Hepatocyte (in vitro differentiated cells): ENCODE results near the gene COL28A1. TPM values are rescaled to one million over a fixed set of nuclear protein-coding genes. Genes with fewer than 3 reads are reported as not detected.
A peak's percentile ranks its signal among the peaks of the same experiment; 100 is the strongest.

Experiments
- DNase-seq: peaks from one replicate; pipeline ENCODE4 v3.0.0-alpha.2; 2016; ENCODE audit warnings: low spot score
- H2AFZ ChIP-seq: fragments of 200-600 bp; sonication (generic); 2 replicates; pipeline ENCODE4 v1.6.0; 2016; ENCODE audit warnings: antibody characterized with exemption, mild to moderate bottlenecking
- H3K27ac ChIP-seq: fragments of 200-600 bp; sonication (generic); 2 replicates; pipeline ENCODE4 v1.5.1; 2016; ENCODE audit warnings: mild to moderate bottlenecking
- H3K27me3 ChIP-seq: fragments of 200-600 bp; sonication (generic); 2 replicates; pipeline ENCODE4 v1.6.1; 2016
- H3K36me3 ChIP-seq: fragments of 200-600 bp; sonication (generic); replicated peaks from 2 replicates; pipeline ENCODE4 v1.5.1; 2016; ENCODE audit warnings: low read depth; ENCODE audit not compliant: insufficient read depth
- H3K4me1 ChIP-seq: fragments of 200-600 bp; sonication (generic); 2 replicates; pipeline ENCODE4 v1.5.1; 2016; ENCODE audit warnings: mild to moderate bottlenecking, moderate library complexity; ENCODE audit not compliant: insufficient read depth
- H3K4me2 ChIP-seq: fragments of 200-600 bp; sonication (generic); 2 replicates; pipeline ENCODE4 v1.6.0; 2016
- H3K4me3 ChIP-seq: fragments of 200-600 bp; sonication (generic); 2 replicates; pipeline ENCODE4 v1.5.1; 2016; ENCODE audit warnings: mild to moderate bottlenecking
- H3K79me2 ChIP-seq: fragments of 200-600 bp; sonication (generic); 2 replicates; pipeline ENCODE4 v1.6.0; 2017; ENCODE audit warnings: mild to moderate bottlenecking
- H3K9me2 ChIP-seq: fragments of 200-600 bp; sonication (generic); replicated peaks from 2 replicates; pipeline ENCODE4 v1.6.0; 2017; ENCODE audit warnings: mild to moderate bottlenecking; ENCODE audit not compliant: insufficient read depth
- H3K9me3 ChIP-seq: fragments of 200-600 bp; sonication (generic); 2 replicates; pipeline ENCODE4 v1.5.1; 2016; ENCODE audit warnings: low read depth, mild to moderate bottlenecking
- H4K20me1 ChIP-seq: fragments of 200-600 bp; sonication (generic); 2 replicates; pipeline ENCODE4 v1.6.0; 2016; ENCODE audit warnings: mild to moderate bottlenecking; ENCODE audit not compliant: insufficient read depth, poor library complexity, severe bottlenecking
- EZH2 ChIP-seq: fragments of 200-600 bp; sonication (generic); IDR thresholded peaks from 2 replicates; pipeline ENCODE4 v1.6.1; 2016; ENCODE audit warnings: antibody characterized with exemption, mild to moderate bottlenecking, borderline replicate concordance
- EZH2phosphoT487 ChIP-seq: fragments of 200-600 bp; sonication (generic); IDR thresholded peaks from one replicate; pipeline ENCODE4 v1.6.1; 2018; ENCODE audit warnings: antibody characterized with exemption, mild to moderate bottlenecking, low read depth, moderate library complexity; ENCODE audit not compliant: unreplicated experiment, severe bottlenecking
- WGBS: methylation state at CpG from one replicate; pipeline ENCODE4 v1.1.6; 2016; ENCODE audit warnings: low lambda C conversion rate; ENCODE audit errors: missing lambda C conversion rate; 5-methylcytosine and 5-hydroxymethylcytosine counted together
- polyA plus RNA-seq: library from polyadenylated mRNA; unstranded; fragments of >200 nt; fragmentation: Nextera tagmentation; extraction: Ambion mirVana; gene quantifications from 2 replicates; pipeline ENCODE4 v1.2.1, GENCODE V29; 2016
- total RNA-seq: library from RNA; depleted of rRNA; stranded (reverse); fragments of >200 nt; gene quantifications from 2 replicates; pipeline ENCODE4 v1.2.3, GENCODE V29; 2014
- TF ChIP-seq, protein P1 (sequence below): fragments of 200-600 bp; sonication (generic); IDR thresholded peaks from 2 replicates; pipeline ENCODE4 v1.5.1; 2016; ENCODE audit warnings: antibody characterized with exemption, mild to moderate bottlenecking; ENCODE audit not compliant: poor library complexity

The COL28A1 gene
- total and polyA plus RNA-seq, 2 experiments from 2014 or later = 0.28 to 0.47 TPM

DNA sequence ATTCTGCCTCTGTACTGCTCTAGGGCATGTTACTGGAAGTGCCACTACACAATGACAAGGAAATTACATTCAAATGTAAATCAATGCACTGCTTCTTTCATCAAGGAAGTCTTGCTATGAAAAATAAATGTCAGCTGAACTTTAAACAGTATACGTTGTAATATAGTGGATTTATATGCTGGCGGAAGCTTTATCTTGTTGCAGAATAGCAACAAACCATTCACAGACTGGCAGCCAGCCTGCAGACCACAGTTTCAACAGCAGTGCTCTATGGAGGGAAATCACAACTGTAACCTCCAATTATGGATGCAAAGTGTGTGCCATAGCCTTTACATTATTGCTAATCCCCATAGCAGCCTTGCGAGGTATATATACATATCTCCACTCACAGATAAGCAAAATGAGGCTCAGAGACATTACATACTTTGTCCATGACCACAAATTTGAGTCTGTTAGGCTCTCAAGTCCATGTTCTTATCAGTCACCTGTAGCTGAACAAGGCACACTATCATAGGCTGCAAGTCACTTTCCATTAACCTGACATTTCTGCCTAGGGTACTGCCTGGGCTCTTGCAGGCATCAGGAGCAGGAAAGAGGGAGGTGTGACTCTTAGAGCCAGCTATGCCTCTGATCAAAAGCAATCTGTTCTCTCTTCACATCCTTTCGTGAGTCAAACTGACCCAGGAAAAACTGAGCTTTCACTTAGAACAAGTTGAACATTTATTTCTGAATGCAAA is 22.6 kb downstream of the COL28A1 start:
- TF ChIP-seq EZH2 = no peak
- no peak for TF ChIP-seq EZH2phosphoT487
- TF ChIP-seq, protein P1, sequence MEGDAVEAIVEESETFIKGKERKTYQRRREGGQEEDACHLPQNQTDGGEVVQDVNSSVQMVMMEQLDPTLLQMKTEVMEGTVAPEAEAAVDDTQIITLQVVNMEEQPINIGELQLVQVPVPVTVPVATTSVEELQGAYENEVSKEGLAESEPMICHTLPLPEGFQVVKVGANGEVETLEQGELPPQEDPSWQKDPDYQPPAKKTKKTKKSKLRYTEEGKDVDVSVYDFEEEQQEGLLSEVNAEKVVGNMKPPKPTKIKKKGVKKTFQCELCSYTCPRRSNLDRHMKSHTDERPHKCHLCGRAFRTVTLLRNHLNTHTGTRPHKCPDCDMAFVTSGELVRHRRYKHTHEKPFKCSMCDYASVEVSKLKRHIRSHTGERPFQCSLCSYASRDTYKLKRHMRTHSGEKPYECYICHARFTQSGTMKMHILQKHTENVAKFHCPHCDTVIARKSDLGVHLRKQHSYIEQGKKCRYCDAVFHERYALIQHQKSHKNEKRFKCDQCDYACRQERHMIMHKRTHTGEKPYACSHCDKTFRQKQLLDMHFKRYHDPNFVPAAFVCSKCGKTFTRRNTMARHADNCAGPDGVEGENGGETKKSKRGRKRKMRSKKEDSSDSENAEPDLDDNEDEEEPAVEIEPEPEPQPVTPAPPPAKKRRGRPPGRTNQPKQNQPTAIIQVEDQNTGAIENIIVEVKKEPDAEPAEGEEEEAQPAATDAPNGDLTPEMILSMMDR = no peak
- 55% methylated on average over 4 of the region's 4 CpGs for WGBS
- Histone ChIP-seq H3K4me1 (no peaks in the 10 kb centered on the region), H3K36me3 (no peaks in the 10 kb centered on the region), H3K4me3 (no peak overlapping the region), H3K9me2 (no peaks in the 10 kb centered on the region), H3K79me2 (no peaks in the 10 kb centered on the region), H2AFZ (no peak overlapping the region), H3K4me2 (no peak overlapping the region), H3K27me3 (no peaks in the 10 kb centered on the region), H3K9me3 (no peaks in the 10 kb centered on the region), H3K27ac (no peak overlapping the region), H4K20me1 (no peaks in the 10 kb centered on the region)
- no peak for DNase-seq

DNA sequence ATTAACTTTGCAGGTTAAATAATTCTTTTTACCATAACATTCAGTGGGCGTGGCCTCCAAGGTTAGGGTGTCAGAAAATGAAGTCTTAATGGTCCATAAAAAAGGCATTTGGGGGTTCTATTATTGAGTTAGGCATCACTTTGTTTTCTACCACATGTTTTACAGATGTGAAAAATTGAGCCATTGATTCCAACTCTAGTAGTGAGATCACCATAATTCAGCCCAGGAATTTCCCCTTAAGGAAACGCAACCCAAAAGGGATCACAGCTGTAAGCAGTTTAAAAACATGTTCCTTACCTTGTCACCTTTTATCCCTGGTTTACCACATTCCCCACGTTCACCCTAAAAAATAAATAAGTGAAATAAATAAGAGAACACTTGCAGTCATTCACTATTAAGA is 24.9 kb downstream of the COL28A1 start:
- no peak for DNase-seq
- no peaks in the 10 kb centered on the region for H3K9me3 ChIP-seq
- no peak overlapping the region for H3K4me2 ChIP-seq
- no peak for TF ChIP-seq EZH2phosphoT487
- no peak for TF ChIP-seq EZH2
- TF ChIP-seq, protein P1 = no peak
- H3K9me2 ChIP-seq = no peaks in the 10 kb centered on the region
- no peaks in the 10 kb centered on the region for H3K79me2 ChIP-seq
- H2AFZ ChIP-seq = no peak overlapping the region
- H3K27me3 ChIP-seq = no peaks in the 10 kb centered on the region
- no peaks in the 10 kb centered on the region for H4K20me1 ChIP-seq
- no peak overlapping the region for H3K4me3 ChIP-seq
- H3K27ac ChIP-seq = no peak overlapping the region
- no peaks in the 10 kb centered on the region for H3K36me3 ChIP-seq
- WGBS = 57% methylated on average over 3 of the region's 3 CpGs
- peaks cover 4% of the 10 kb centered on the region for H3K4me1 ChIP-seq

DNA sequence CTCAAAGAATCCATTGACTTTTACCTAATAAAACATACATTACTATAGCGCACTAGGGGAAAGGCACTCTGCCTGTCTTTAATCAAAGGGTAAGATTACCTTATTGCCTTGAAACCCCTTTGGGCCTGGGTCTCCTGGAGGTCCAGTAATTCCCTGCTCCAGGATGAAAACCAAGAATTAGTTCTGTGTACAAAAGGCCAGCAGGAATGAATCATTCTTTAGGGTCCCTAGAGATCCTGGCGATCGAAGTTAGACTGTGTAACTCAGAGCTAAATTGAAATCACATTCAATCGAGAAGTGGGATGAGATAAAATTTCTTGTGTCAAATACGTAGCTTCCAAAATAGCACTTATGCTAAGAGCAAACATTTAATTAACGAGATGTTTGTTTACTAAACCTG is 29.8 kb downstream of the COL28A1 start:
- H3K4me2 ChIP-seq = peak overlapping the region; percentile 2
- TF ChIP-seq EZH2 (no peak), EZH2phosphoT487 (no peak)
- TF ChIP-seq, protein P1 = no peak
- DNase-seq = no peak
- no peak overlapping the region for H2AFZ ChIP-seq
- no peaks in the 10 kb centered on the region for H4K20me1 ChIP-seq
- H3K27ac ChIP-seq = no peak overlapping the region
- H3K9me2 ChIP-seq = no peaks in the 10 kb centered on the region
- no peaks in the 10 kb centered on the region for H3K36me3 ChIP-seq
- H3K79me2 ChIP-seq = no peaks in the 10 kb centered on the region
- no peaks in the 10 kb centered on the region for H3K27me3 ChIP-seq
- no peaks in the 10 kb centered on the region for H3K9me3 ChIP-seq
- 59% methylated on average over 6 of the region's 6 CpGs for WGBS
- peaks cover 18% of the 10 kb centered on the region for H3K4me1 ChIP-seq
- H3K4me3 ChIP-seq = no peak overlapping the region
